Rectal smooth muscle tissue (tissue), 1 donor: Measurements from ENCODE around the gene TMEM14C.
"Not testable (repeated sequence)": the region's sequence is repeated elsewhere in the genome, so short reads cannot be mapped to it uniquely, and the experiment has no call there.

Experiments used
- H3K27ac ChIP-seq: one replicate; pipeline ENCODE4 v1.7.0; 2013; ENCODE audit warnings: low read depth, low read length, inconsistent platforms
- H3K27me3 ChIP-seq: one replicate; pipeline ENCODE4 v1.7.0; 2013; ENCODE audit warnings: low read length; ENCODE audit not compliant: control insufficient read depth, insufficient read depth
- H3K36me3 ChIP-seq: one replicate; pipeline ENCODE4 v1.7.0; 2013; ENCODE audit warnings: low read length; ENCODE audit not compliant: control insufficient read depth, insufficient read depth
- H3K4me1 ChIP-seq: one replicate; pipeline ENCODE4 v1.7.0; 2013; ENCODE audit warnings: low read length; ENCODE audit not compliant: control insufficient read depth, insufficient read depth
- H3K4me3 ChIP-seq: one replicate; pipeline ENCODE4 v1.7.0; 2013; ENCODE audit warnings: low read length
- H3K9ac ChIP-seq: one replicate; pipeline ENCODE4 v1.7.0; 2013; ENCODE audit warnings: low read length

TMEM14C gene

GRCh38 chr6:10694302-10695085 lies 28.4 kb upstream of the TMEM14C start, which contains the start of the genes C6orf52 and PAK1IP1:
TSS of gene C6orf52 (minus strand) at chr6:10694616. CDS start at chr6:10687550, 7,066 bp downstream.
TSS of gene PAK1IP1 (plus strand) at chr6:10694972. CDS start at chr6:10694986, 14 bp downstream.
- peak within 1 kb of the TSS; percentile 99 for H3K9ac ChIP-seq
- peaks cover 14% of the 10 kb centered on the region for H3K4me1 ChIP-seq
- H3K27me3 ChIP-seq = no peaks in the 10 kb centered on the region
- H3K27ac ChIP-seq = peak within 1 kb of the TSS; percentile 98
- H3K36me3 ChIP-seq = peaks cover 4% of the 10 kb centered on the region
- peak within 1 kb of the TSS; percentile 100 for H3K4me3 ChIP-seq

GRCh38 chr6:10695086-10695657 lies 27.7 kb upstream of the TMEM14C start:
- Histone ChIP-seq H3K4me3 (peak overlapping the region; percentile 100), H3K4me1 (peaks cover 14% of the 10 kb centered on the region), H3K27ac (peak overlapping the region; percentile 98), H3K36me3 (peaks cover 4% of the 10 kb centered on the region), H3K9ac (peak overlapping the region; percentile 68), H3K27me3 (no peaks in the 10 kb centered on the region)

- Histone ChIP-seq H3K4me3 (no peak overlapping the region), H3K27ac (no peak overlapping the region), H3K4me1 (peaks cover 14% of the 10 kb centered on the region), H3K36me3 (peaks cover 4% of the 10 kb centered on the region), H3K27me3 (no peaks in the 10 kb centered on the region), H3K9ac (no peak overlapping the region)
Observed at GRCh38 chr6:10696655-10697054, 26.2 kb upstream of the TMEM14C start.

GRCh38 chr6:10713962-10714361 lies 8.9 kb upstream of the TMEM14C start:
- Histone ChIP-seq H3K36me3 (no peaks in the 10 kb centered on the region), H3K27ac (no peak overlapping the region), H3K4me3 (no peak overlapping the region), H3K4me1 (no peaks in the 10 kb centered on the region), H3K9ac (no peak overlapping the region), H3K27me3 (no peaks in the 10 kb centered on the region)

- peaks cover 14% of the 10 kb centered on the region for H3K4me1 ChIP-seq
- no peaks in the 10 kb centered on the region for H3K36me3 ChIP-seq
- no peak overlapping the region for H3K27ac ChIP-seq
- H3K4me3 ChIP-seq = no peak overlapping the region
- H3K27me3 ChIP-seq = no peaks in the 10 kb centered on the region
- H3K9ac ChIP-seq = no peak overlapping the region
Observed at GRCh38 chr6:10719296-10719963, 3.4 kb upstream of the TMEM14C start.

GRCh38 chr6:10719964-10720264 lies 3.0 kb upstream of the TMEM14C start:
- Histone ChIP-seq H3K4me3 (peak overlapping the region; percentile 52), H3K9ac (no peak overlapping the region), H3K27ac (peak overlapping the region; percentile 56), H3K27me3 (no peaks in the 10 kb centered on the region), H3K4me1 (peaks cover 14% of the 10 kb centered on the region), H3K36me3 (peaks cover 2% of the 10 kb centered on the region)

GRCh38 chr6:10720265-10720959 lies 2.5 kb upstream of the TMEM14C start:
- Histone ChIP-seq H3K27ac (peak overlapping the region; percentile 56), H3K4me3 (peak overlapping the region; percentile 52), H3K36me3 (peaks cover 3% of the 10 kb centered on the region), H3K9ac (no peak overlapping the region), H3K27me3 (no peaks in the 10 kb centered on the region), H3K4me1 (peaks cover 14% of the 10 kb centered on the region)

GRCh38 chr6:10720960-10721849 lies 1.7 kb upstream of the TMEM14C start:
- H3K36me3 ChIP-seq, H3K27me3 ChIP-seq, H3K27ac ChIP-seq, H3K9ac ChIP-seq: not testable (repeated sequence)
- Histone ChIP-seq H3K4me1 (peaks cover 14% of the 10 kb centered on the region), H3K4me3 (peak overlapping the region; percentile 52)

GRCh38 chr6:10721850-10722569 lies 860 bp upstream of the TMEM14C start:
- H3K4me3 ChIP-seq = peak overlapping the region; percentile 86
- H3K36me3 ChIP-seq = peaks cover 7% of the 10 kb centered on the region
- H3K27me3 ChIP-seq = no peaks in the 10 kb centered on the region
- H3K9ac ChIP-seq = peak overlapping the region; percentile 38
- H3K27ac ChIP-seq = peak overlapping the region; percentile 72
- H3K4me1 ChIP-seq = peaks cover 14% of the 10 kb centered on the region

GRCh38 chr6:10722570-10722819 lies 375 bp upstream of the TMEM14C start:
- Histone ChIP-seq H3K27ac (peak overlapping the region; percentile 72), H3K9ac (peak overlapping the region; percentile 38), H3K27me3 (no peaks in the 10 kb centered on the region), H3K36me3 (peaks cover 7% of the 10 kb centered on the region), H3K4me3 (peak overlapping the region; percentile 86), H3K4me1 (peaks cover 14% of the 10 kb centered on the region)

- H3K27me3 ChIP-seq = no peaks in the 10 kb centered on the region
- H3K27ac ChIP-seq = peak overlapping the region; percentile 72
- peaks cover 14% of the 10 kb centered on the region for H3K4me1 ChIP-seq
- H3K9ac ChIP-seq = peak overlapping the region; percentile 50
- peaks cover 12% of the 10 kb centered on the region for H3K36me3 ChIP-seq
- H3K4me3 ChIP-seq = peak overlapping the region; percentile 86
Observed at GRCh38 chr6:10723567-10723881, 654 bp downstream of the TMEM14C start.
